A549 (cell line): ENCODE data around the gene KDM5B. TPM values are rescaled to one million over a fixed set of nuclear protein-coding genes. Genes with fewer than 3 reads are reported as not detected.

Source experiments
- ATAC-seq, 2 experiments: fragments of 200-7000 bp in 1 of 2; fragments of >200 bp in 1 of 2; cut with Nextera tagmentation in 1 of 2; cut with Tn5 transposase in 1 of 2; 3 replicates each; pipeline versions ENCODE4 v1.8.0 to v1.9.1; 2018 to 2020; ENCODE audit warnings: mild to moderate bottlenecking in 1 of 2, moderate library complexity in 1 of 2
- CTCF ChIA-PET: fragments of 300-600 bp; sonication (Branson Sonifier 250); formaldehyde crosslinking; extraction: SDS; loops from one replicate; lab custom pipeline; 2021; ENCODE audit warnings: antibody characterized with exemption, inconsistent platforms; lab: Yijun Ruan, JAX
- POLR2A ChIA-PET: fragments of 350-600 bp; formaldehyde crosslinking; extraction: SDS; loops from one replicate; lab custom pipeline; 2021; ENCODE audit warnings: antibody characterized with exemption, inconsistent platforms; lab: Yijun Ruan, JAX
- DNase-seq, 2 experiments: peaks; one replicate each; pipeline versions ENCODE4 v3.0.0 to v3.0.0-alpha.2; 2011 to 2016; ENCODE audit warnings: low read depth in 1 of 2, low spot score in 1 of 2
- FAIRE-seq: peaks from 2 replicates; lab custom pipeline; 2011; peaks lifted over from hg19 to GRCh38; lab: Jason Lieb, UNC
- H3K27ac ChIP-seq, 2 experiments: fragments of >200 bp; sonication (Bioruptor Twin); formaldehyde crosslinking; 3 replicates each; pipeline ENCODE4 v1.5.1; 2016 to 2017
- H3K4me1 ChIP-seq: fragments of >200 bp; sonication (Bioruptor Twin); formaldehyde crosslinking; 3 replicates; pipeline ENCODE4 v1.6.1; 2016
- H3K4me2 ChIP-seq: fragments of >200 bp; sonication (Bioruptor Twin); formaldehyde crosslinking; 3 replicates; pipeline ENCODE4 v1.6.1; 2016
- H3K4me3 ChIP-seq: fragments of >200 bp; sonication (Bioruptor Twin); formaldehyde crosslinking; 3 replicates; pipeline ENCODE4 v1.5.1; 2016
- H3K9me3 ChIP-seq: fragments of >200 bp; sonication (Bioruptor Twin); formaldehyde crosslinking; 3 replicates; pipeline ENCODE4 v1.6.1; 2016
- ATOH8 ChIP-seq: fragments of 250-450 bp; sonication (Bioruptor Pico); IDR thresholded peaks from 2 replicates; pipeline ENCODE4 v1.5.0; 2020; ENCODE audit warnings: low read depth, mild to moderate bottlenecking, moderate library complexity
- BHLHE40 ChIP-seq: IDR thresholded peaks from 2 replicates; pipeline ENCODE4 v1.6.1; 2012; ENCODE audit warnings: low read depth, low read length, inconsistent platforms
- CEBPB ChIP-seq, 2 experiments: fragments of >200 bp in 1 of 2; sonication (Bioruptor Twin) in 1 of 2; formaldehyde crosslinking in 1 of 2; IDR thresholded peaks; 2 replicates each; pipeline ENCODE4 v1.6.1; 2012 to 2016
- CHD2 ChIP-seq: fragments of 150-350 bp; IDR thresholded peaks from 2 replicates; pipeline ENCODE4 v1.6.1; 2014; ENCODE audit warnings: low read length; ENCODE audit not compliant: partially characterized antibody
- CHD4 ChIP-seq: fragments of 200-600 bp; sonication (generic); IDR thresholded peaks from 2 replicates; pipeline ENCODE4 v1.6.1; 2016; ENCODE audit warnings: antibody characterized with exemption, mild to moderate bottlenecking, borderline replicate concordance
- EHF ChIP-seq: fragments of 250-450 bp; sonication (Bioruptor Pico); IDR thresholded peaks from 2 replicates; pipeline ENCODE4 v1.5.0; 2020; ENCODE audit warnings: mild to moderate bottlenecking
- FOSL2 ChIP-seq, 2 experiments: fragments of 450-650 bp in 1 of 2; fragments of >200 bp in 1 of 2; sonication (Bioruptor Twin) in 1 of 2; formaldehyde crosslinking; IDR thresholded peaks; 2 replicates each; pipeline versions ENCODE4 v1.5.0 to v1.6.1; 2016 to 2020; ENCODE audit warnings: mild to moderate bottlenecking in 1 of 2, moderate library complexity in 1 of 2
- GATA3 ChIP-seq: IDR thresholded peaks from 2 replicates; pipeline ENCODE4 v1.6.1; 2012; ENCODE audit warnings: borderline replicate concordance
- HDAC2 ChIP-seq: fragments of 200-600 bp; sonication (generic); IDR thresholded peaks from 2 replicates; pipeline ENCODE4 v1.6.1; 2016
- HES2 ChIP-seq: fragments of >200 bp; sonication (Bioruptor Twin); formaldehyde crosslinking; IDR thresholded peaks from 2 replicates; pipeline ENCODE4 v1.6.1; 2016
- HOXB13 ChIP-seq: fragments of 250-450 bp; sonication (Bioruptor Pico); IDR thresholded peaks from 2 replicates; pipeline ENCODE4 v1.5.0; 2020; ENCODE audit warnings: low read depth, mild to moderate bottlenecking, moderate library complexity
- HOXB5 ChIP-seq: fragments of 250-450 bp; sonication (Bioruptor Pico); IDR thresholded peaks from 2 replicates; pipeline ENCODE4 v1.5.0; 2020; ENCODE audit warnings: mild to moderate bottlenecking, moderate library complexity
- KDM1A ChIP-seq: fragments of 200-600 bp; sonication (generic); IDR thresholded peaks from 2 replicates; pipeline ENCODE4 v1.6.1; 2016; ENCODE audit warnings: low read depth, mild to moderate bottlenecking
- KDM5A ChIP-seq: fragments of 200-600 bp; sonication (generic); IDR thresholded peaks from 2 replicates; pipeline ENCODE4 v1.6.1; 2016; ENCODE audit warnings: antibody characterized with exemption, mild to moderate bottlenecking
- MAFK ChIP-seq: fragments of 450-650 bp; IDR thresholded peaks from 2 replicates; pipeline ENCODE4 v1.6.1; 2014; ENCODE audit not compliant: partially characterized antibody
- MAX ChIP-seq: IDR thresholded peaks from 2 replicates; pipeline ENCODE4 v1.6.1; 2012
- MAZ ChIP-seq: fragments of 150-350 bp; IDR thresholded peaks from 2 replicates; pipeline ENCODE4 v1.6.1; 2014; ENCODE audit warnings: antibody characterized with exemption, low read depth, low read length, borderline replicate concordance
- MYC ChIP-seq: IDR thresholded peaks from 2 replicates; pipeline ENCODE4 v1.6.1; 2012; ENCODE audit warnings: mild to moderate bottlenecking, inconsistent platforms, low read length, improper control_type of control experiment, borderline replicate concordance
- PHF8 ChIP-seq: fragments of 200-600 bp; sonication (generic); IDR thresholded peaks from 2 replicates; pipeline ENCODE4 v1.6.1; 2016; ENCODE audit warnings: low read depth, mild to moderate bottlenecking, antibody characterized with exemption, moderate library complexity, borderline replicate concordance
- POLR2A ChIP-seq: IDR thresholded peaks from 2 replicates; pipeline ENCODE4 v1.6.1; 2012; ENCODE audit warnings: mild to moderate bottlenecking, low read length
- RAD21 ChIP-seq, 2 experiments: fragments of >200 bp in 1 of 2; sonication (Bioruptor Twin) in 1 of 2; formaldehyde crosslinking in 1 of 2; IDR thresholded peaks in 1 of 2; conservative IDR thresholded peaks in 1 of 2; 2 replicates in 1 of 2; 3 replicates in 1 of 2; pipeline ENCODE4 v1.6.1; 2012 to 2018; ENCODE audit warnings: inconsistent platforms in 1 of 2
- RCOR1 ChIP-seq: fragments of 150-350 bp; IDR thresholded peaks from 2 replicates; pipeline ENCODE4 v1.6.1; 2014; ENCODE audit warnings: antibody characterized with exemption, low read length, low read depth
- RFX5 ChIP-seq: fragments of 450-650 bp; IDR thresholded peaks from 2 replicates; pipeline ENCODE4 v1.7.1; 2014; ENCODE audit warnings: antibody characterized with exemption, mild to moderate bottlenecking, moderate library complexity
- SMC3 ChIP-seq: fragments of >200 bp; sonication (Bioruptor Twin); formaldehyde crosslinking; IDR thresholded peaks from 3 replicates; pipeline ENCODE4 v1.6.1; 2018; ENCODE audit warnings: inconsistent platforms
- SREBF2 ChIP-seq: fragments of 450-650 bp; IDR thresholded peaks from 2 replicates; pipeline ENCODE4 v1.6.1; 2014; ENCODE audit warnings: mild to moderate bottlenecking, moderate library complexity
- TFCP2L1 ChIP-seq: fragments of 250-450 bp; sonication (Bioruptor Pico); IDR thresholded peaks from 2 replicates; pipeline ENCODE4 v1.5.0; 2021; ENCODE audit warnings: mild to moderate bottlenecking
- ZC3H11A ChIP-seq: fragments of 450-650 bp; IDR thresholded peaks from 2 replicates; pipeline ENCODE4 v1.6.1; 2014; ENCODE audit warnings: antibody characterized with exemption, mild to moderate bottlenecking
- ZNF302 ChIP-seq: fragments of 250-450 bp; sonication (Bioruptor Pico); IDR thresholded peaks from 2 replicates; pipeline ENCODE4 v1.9.0; 2021; ENCODE audit warnings: inconsistent platforms, mild to moderate bottlenecking, moderate library complexity
- ZSCAN20 ChIP-seq: fragments of 250-450 bp; sonication (Bioruptor Pico); IDR thresholded peaks from 2 replicates; pipeline ENCODE4 v1.8.0; 2022; ENCODE audit warnings: mild to moderate bottlenecking, moderate library complexity
- WGBS: methylation state at CpG from one replicate; pipeline ENCODE4 v1.1.6; 2017; ENCODE audit errors: missing lambda C conversion rate; 5-methylcytosine and 5-hydroxymethylcytosine counted together
- polyA plus RNA-seq, 4 experiments: library from polyadenylated mRNA; depleted of rRNA in 3 of 4; stranded (reverse); fragments of >200 nt; fragmentation: RNase III in 1 of 4; extraction: RNeasy Plus Mini Kit Qiagen cat#74134 plus additional on column Dnase treatment in 1 of 4; gene quantifications; 2 replicates in 3 of 4; 3 replicates in 1 of 4; pipeline ENCODE4 v1.2.3, GENCODE V29; 2011 to 2017

The KDM5B gene
- polyA plus RNA-seq, 2 of the 4 experiments (the other 2 are of a cell fraction) = 15.8 to 44.3 TPM

- POLR2A ChIA-PET = no interaction called here
- Histone ChIP-seq H3K27ac (no peak overlapping the region), H3K9me3 (no peaks in the 10 kb centered on the region), H3K4me1 (peaks cover 4% of the 10 kb centered on the region; the same call in 2 of the 3 replicates), H3K4me3 (no peak overlapping the region), H3K4me2 (no peak overlapping the region)
- CTCF ChIA-PET = interaction anchor here (0.7 to 2.3 kb wide), 4 partner anchors 9 to 103 kb away, joined by 3 to 5 read pairs (median 4); partner anchors contain the start of gene PCAT6
- WGBS = 78% methylated on average over 7 of the region's 7 CpGs
- DNase-seq = no peak
- TF ChIP-seq HDAC2 (no peak), CHD2 (no peak), HOXB13 (CRISPR knock-in tag) (no peak), SREBF2 (no peak), KDM1A (no peak), ATOH8 (no peak), SMC3 (no peak), HES2 (no peak), FOSL2 (IDR thresholded peaks at IDR 0.05) (no peak), FOSL2 (CRISPR knock-in tag; IDR thresholded peaks at IDR 0.05) (no peak), GATA3 (no peak), TFCP2L1 (CRISPR knock-in tag) (no peak), ZC3H11A (no peak), KDM5A (no peak), HOXB5 (no peak), CEBPB (IDR thresholded peaks at IDR 0.05) (no peak)
- no peak for FAIRE-seq
- 0 out of 6 replicates have a peak, but pooled peaks of 1 of the 2 experiments have one; percentile 39 for ATAC-seq
Observed at GRCh38 chr1:202825748-202826147, 17.5 kb upstream of the KDM5B start.

GRCh38 chr1:202821467-202821866, 13.2 kb upstream of the KDM5B start:
- no peak; a peak in 1 of 6 replicates for ATAC-seq
- CTCF ChIA-PET = interaction anchor here (0.9 kb wide), 1 partner anchor 651 kb away, joined by 3 read pairs; no protein-coding TSS in a partner anchor
- FAIRE-seq = no peak
- POLR2A ChIA-PET = no interaction called here
- TF ChIP-seq BHLHE40 (no peak), RCOR1 (no peak), PHF8 (no peak)
- Histone ChIP-seq H3K4me3 (no peak overlapping the region), H3K4me2 (no peak overlapping the region), H3K27ac (no peak overlapping the region), H3K4me1 (peaks cover 4% of the 10 kb centered on the region; the same call in 2 of the 3 replicates), H3K9me3 (no peaks in the 10 kb centered on the region)
- no peak for DNase-seq
- 32% methylated on average over 2 of the region's 2 CpGs for WGBS

- peaks cover 4% of the 10 kb centered on the region; the same call in 2 of the 3 replicates for H3K4me1 ChIP-seq
- no peak overlapping the region for H3K4me3 ChIP-seq
- no peak overlapping the region for H3K27ac ChIP-seq
- FAIRE-seq = no peak
- H3K9me3 ChIP-seq = no peaks in the 10 kb centered on the region
- ChIA-PET POLR2A (no interaction called here), CTCF (no interaction called here)
- H3K4me2 ChIP-seq = no peak overlapping the region
- no peak for ATAC-seq
- WGBS = 24% methylated on average over 1 of the region's 1 CpG
- DNase-seq = no peak
- no peak for TF ChIP-seq SREBF2
- TF ChIP-seq ZNF302 = no peak
- TF ChIP-seq TFCP2L1 (CRISPR knock-in tag) = no peak
- TF ChIP-seq MAFK = no peak
- no peak for TF ChIP-seq BHLHE40
- no peak for TF ChIP-seq POLR2A
- TF ChIP-seq MAX = no peak
- no peak for TF ChIP-seq ZSCAN20
- no peak for TF ChIP-seq MAZ
- TF ChIP-seq EHF (CRISPR knock-in tag) = no peak
- no peak for TF ChIP-seq RAD21 (conservative IDR thresholded peaks at IDR 0.05 in 1 of 2, IDR thresholded peaks at IDR 0.05 in 1 of 2)
- TF ChIP-seq MYC = no peak
- no peak for TF ChIP-seq FOSL2 (IDR thresholded peaks at IDR 0.05)
- no peak for TF ChIP-seq FOSL2 (CRISPR knock-in tag; IDR thresholded peaks at IDR 0.05)
- no peak for TF ChIP-seq CHD4
- TF ChIP-seq HES2 = no peak
- TF ChIP-seq RFX5 = no peak
Observed at GRCh38 chr1:202818819-202819218, 10.6 kb upstream of the KDM5B start.
